ENCODE results near the gene GNA12.
"Not testable (repeated sequence)": the region's sequence is repeated elsewhere in the genome, so short reads cannot be mapped to it uniquely, and the experiment has no call there.

Gene GNA12

GRCh38 chr7:2711895-2712675 lies 132.0 kb downstream of the GNA12 start:
- no peak for DNase-seq (ENCODE audit: low spot score)

GRCh38 chr7:2710901-2711551 lies 133.1 kb downstream of the GNA12 start:
- DNase-seq (ENCODE audit: low spot score) = no peak

- no peak for DNase-seq (ENCODE audit: low spot score)
Observed at GRCh38 chr7:2710286-2710655, 133.8 kb downstream of the GNA12 start.

GRCh38 chr7:2709553-2710285 lies 134.4 kb downstream of the GNA12 start:
- DNase-seq (ENCODE audit: low spot score) = peak; percentile 56

GRCh38 chr7:2708547-2709310 lies 135.4 kb downstream of the GNA12 start:
- DNase-seq (ENCODE audit: low spot score) = no peak

GRCh38 chr7:2708041-2708440 lies 136.1 kb downstream of the GNA12 start:
- DNase-seq (ENCODE audit: low spot score) = no peak

- DNase-seq (ENCODE audit: low spot score) = no peak
Observed at GRCh38 chr7:2707481-2707880, 136.6 kb downstream of the GNA12 start.

- no peak for DNase-seq (ENCODE audit: low spot score)
Observed at GRCh38 chr7:2706685-2707126, 137.4 kb downstream of the GNA12 start.

- DNase-seq (ENCODE audit: low spot score) = no peak
Observed at GRCh38 chr7:2705371-2706096, 138.6 kb downstream of the GNA12 start.

- DNase-seq (ENCODE audit: low spot score) = no peak
Observed at GRCh38 chr7:2702594-2702957, 141.5 kb downstream of the GNA12 start.

GRCh38 chr7:2701832-2702593 lies 142.1 kb downstream of the GNA12 start:
- no peak for DNase-seq (ENCODE audit: low spot score)

GRCh38 chr7:2701424-2701823 lies 142.7 kb downstream of the GNA12 start:
- no peak for DNase-seq (ENCODE audit: low spot score)

GRCh38 chr7:2700141-2700850 lies 143.8 kb downstream of the GNA12 start:
- no peak for DNase-seq (ENCODE audit: low spot score)

- DNase-seq (ENCODE audit: low spot score) = no peak
Observed at GRCh38 chr7:2699289-2699620, 144.9 kb downstream of the GNA12 start.

GRCh38 chr7:2698581-2699288 lies 145.4 kb downstream of the GNA12 start:
- no peak for DNase-seq (ENCODE audit: low spot score)

- DNase-seq (ENCODE audit: low spot score) = not testable (repeated sequence)
Observed at GRCh38 chr7:2694122-2694436, 150.0 kb downstream of the GNA12 start.

- DNase-seq (ENCODE audit: low spot score) = not testable (repeated sequence)
Observed at GRCh38 chr7:2693420-2694121, 150.5 kb downstream of the GNA12 start.

GRCh38 chr7:2692543-2692942 lies 151.6 kb downstream of the GNA12 start:
- no peak for DNase-seq (ENCODE audit: low spot score)

GRCh38 chr7:2691932-2692439 lies 152.1 kb downstream of the GNA12 start:
- DNase-seq (ENCODE audit: low spot score) = not testable (repeated sequence)
